Dermis blood vessel endothelial cell (primary cell): Measurements from ENCODE around the gene GLUD1. TPM values are rescaled to one million over a fixed set of nuclear protein-coding genes. Genes with fewer than 3 reads are reported as not detected.
"Not testable (repeated sequence)": the region's sequence is repeated elsewhere in the genome, so short reads cannot be mapped to it uniquely, and the experiment has no call there.

Source experiments
- DNase-seq: peaks from one replicate; pipeline ENCODE4 v3.0.0; 2010
- total RNA-seq: library from RNA; depleted of rRNA; stranded (reverse); fragments of >200 nt; gene quantifications from 2 replicates; pipeline ENCODE4 v1.2.3, GENCODE V29; 2014

Gene GLUD1
- total RNA-seq, 1 donor from 2014 or later = 207 TPM

- DNase-seq = no peak
These were observed 55.9 kb downstream of the GLUD1 start for GRCh38 chr10:87038786-87039185.

- DNase-seq = no peak
These were observed 56.3 kb downstream of the GLUD1 start for GRCh38 chr10:87038286-87038717.

GRCh38 chr10:87036623-87037022 lies 58.0 kb downstream of the GLUD1 start:
- DNase-seq = no peak

- DNase-seq = no peak
These were observed 63.6 kb downstream of the GLUD1 start for GRCh38 chr10:87030912-87031635.

GRCh38 chr10:87030419-87030818 lies 64.2 kb downstream of the GLUD1 start:
- DNase-seq = not testable (repeated sequence)

GRCh38 chr10:87026747-87027508 lies 67.7 kb downstream of the GLUD1 start:
- not testable (repeated sequence) for DNase-seq

GRCh38 chr10:87025285-87025958 lies 69.2 kb downstream of the GLUD1 start:
- DNase-seq = peak; percentile 73

- not testable (repeated sequence) for DNase-seq
These were observed 74.6 kb downstream of the GLUD1 start, which contains the start of gene FAM25A for GRCh38 chr10:87020056-87020455. FAM25A (plus strand) TSS chr10:87020294; CDS start chr10:87020325, 31 bp downstream.

GRCh38 chr10:87019504-87019903 lies 75.1 kb downstream of the GLUD1 start:
- DNase-seq = not testable (repeated sequence)

- not testable (repeated sequence) for DNase-seq
These were observed 75.6 kb downstream of the GLUD1 start for GRCh38 chr10:87019066-87019465.

- DNase-seq = not testable (repeated sequence)
These were observed 76.5 kb downstream of the GLUD1 start for GRCh38 chr10:87018127-87018526.

GRCh38 chr10:87014986-87015716 lies 79.5 kb downstream of the GLUD1 start:
- DNase-seq = not testable (repeated sequence)

- not testable (repeated sequence) for DNase-seq
These were observed 81.1 kb downstream of the GLUD1 start for GRCh38 chr10:87013528-87013927.

- not testable (repeated sequence) for DNase-seq
These were observed 85.4 kb downstream of the GLUD1 start for GRCh38 chr10:87009134-87009696.

GRCh38 chr10:87008303-87008702 lies 86.3 kb downstream of the GLUD1 start:
- not testable (repeated sequence) for DNase-seq

GRCh38 chr10:87007674-87008073 lies 87.0 kb downstream of the GLUD1 start:
- not testable (repeated sequence) for DNase-seq

GRCh38 chr10:87007124-87007523 lies 87.5 kb downstream of the GLUD1 start:
- DNase-seq = not testable (repeated sequence)

GRCh38 chr10:87000491-87000890 lies 94.2 kb downstream of the GLUD1 start:
- peak; percentile 9 for DNase-seq
